ENCODE data around the gene HNRNPM.

DNA sequence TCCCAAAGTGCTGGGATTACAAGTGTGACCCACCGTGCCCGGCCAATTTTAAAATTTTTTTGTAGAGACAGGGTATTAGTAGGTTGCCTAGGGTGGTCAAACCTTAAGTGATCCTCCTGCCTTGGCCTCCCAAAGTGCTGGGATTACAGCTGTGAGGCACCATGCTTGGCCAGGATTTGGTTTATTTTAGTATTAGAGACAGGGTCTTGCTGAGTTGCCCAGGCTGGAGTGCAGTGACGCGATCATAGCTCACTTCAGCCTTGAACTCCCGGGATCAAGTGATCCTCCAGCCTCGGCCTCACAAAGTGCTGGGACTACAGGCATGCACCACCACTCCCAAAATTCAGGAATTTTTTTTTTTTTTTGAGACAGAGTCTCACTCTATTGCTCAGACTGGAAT lies 74.6 kb downstream of the HNRNPM start:
- TF ChIP-seq, protein P1, sequence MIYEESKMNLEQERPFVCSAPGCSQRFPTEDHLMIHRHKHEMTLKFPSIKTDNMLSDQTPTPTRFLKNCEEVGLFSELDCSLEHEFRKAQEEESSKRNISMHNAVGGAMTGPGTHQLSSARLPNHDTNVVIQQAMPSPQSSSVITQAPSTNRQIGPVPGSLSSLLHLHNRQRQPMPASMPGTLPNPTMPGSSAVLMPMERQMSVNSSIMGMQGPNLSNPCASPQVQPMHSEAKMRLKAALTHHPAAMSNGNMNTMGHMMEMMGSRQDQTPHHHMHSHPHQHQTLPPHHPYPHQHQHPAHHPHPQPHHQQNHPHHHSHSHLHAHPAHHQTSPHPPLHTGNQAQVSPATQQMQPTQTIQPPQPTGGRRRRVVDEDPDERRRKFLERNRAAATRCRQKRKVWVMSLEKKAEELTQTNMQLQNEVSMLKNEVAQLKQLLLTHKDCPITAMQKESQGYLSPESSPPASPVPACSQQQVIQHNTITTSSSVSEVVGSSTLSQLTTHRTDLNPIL (CRISPR knock-in tag; IDR thresholded peaks at IDR 0.05; ENCODE audit: low read depth), result no peak
- TF ChIP-seq ESRRG (CRISPR knock-in tag; IDR thresholded peaks at IDR 0.05) (no peak), ZFP30 (CRISPR knock-in tag; IDR thresholded peaks at IDR 0.05) (no peak)

Data from SK-N-SH treated with all-trans-retinoic acid at 6 μM for 48 hours (cell line).